Naive B cell (primary cell): ENCODE data around the gene TRIM34. TPM values are rescaled to one million over a fixed set of nuclear protein-coding genes. Genes with fewer than 3 reads are reported as not detected.
A peak's percentile ranks its signal among the peaks of the same experiment; 100 is the strongest.
"Not testable (repeated sequence)": the region's sequence is repeated elsewhere in the genome, so short reads cannot be mapped to it uniquely, and the experiment has no call there.

Experiments
- ATAC-seq, 2 donors: fragments of 150-1000 bp; cut with Tn5 transposase; 2 replicates each; pipeline ENCODE4 v1.10.0; 2021; ENCODE audit warnings: low read depth in 2 of 2, mild to moderate bottlenecking in 2 of 2, moderate library complexity in 2 of 2
- DNase-seq: peaks from one replicate; pipeline ENCODE4 v3.0.0; 2022
- H3K27ac Mint-ChIP-seq, 6 donors: one replicate each; pipeline ENCODE4 v1.8.0; 2020 to 2022; ENCODE audit warnings: mild to moderate bottlenecking in 6 of 6, mixed read lengths in 6 of 6, moderate library complexity in 5 of 6, inconsistent platforms in 2 of 6
- H3K27me3 Mint-ChIP-seq, 3 donors: one replicate each; pipeline ENCODE4 v1.8.0; 2021 to 2022; ENCODE audit warnings: mixed read lengths in 3 of 3, mild to moderate bottlenecking in 1 of 3
- H3K36me3 Mint-ChIP-seq, 2 donors: one replicate each; pipeline ENCODE4 v1.8.0; 2020 to 2022; ENCODE audit warnings: mixed read lengths in 2 of 2, inconsistent platforms in 1 of 2, mild to moderate bottlenecking in 1 of 2
- H3K4me1 Mint-ChIP-seq, 3 donors: one replicate each; pipeline ENCODE4 v1.8.0; 2020 to 2022; ENCODE audit warnings: mixed read lengths in 3 of 3, inconsistent platforms in 1 of 3, mild to moderate bottlenecking in 1 of 3, moderate library complexity in 1 of 3
- H3K4me3 Mint-ChIP-seq, 8 donors: one replicate each; pipeline ENCODE4 v1.8.0; 2020 to 2022; ENCODE audit warnings: mild to moderate bottlenecking in 8 of 8, mixed read lengths in 8 of 8, moderate library complexity in 8 of 8, inconsistent platforms in 2 of 8
- H3K9me3 Mint-ChIP-seq, 7 donors: one replicate each; pipeline ENCODE4 v1.8.0; 2020 to 2022; ENCODE audit warnings: mixed read lengths in 7 of 7, mild to moderate bottlenecking in 5 of 7, inconsistent platforms in 2 of 7, moderate library complexity in 1 of 7
- polyA plus RNA-seq, 6 donors: library from polyadenylated mRNA; unstranded; fragments of 300-500 nt; fragmentation: Illumina TruSeq; gene quantifications; one replicate each; pipeline ENCODE4 v1.2.3, GENCODE V29; 2021; ENCODE audit warnings: low read depth in 6 of 6

Gene TRIM34
- 10 to 100 TPM; 25.3 to 58.5 (median 30.8) TPM for polyA plus RNA-seq

- Mint-ChIP-seq H3K27ac (peak within 1 kb of the TSS; percentile 3 to 97 (median 94)), H3K4me1 (peaks cover 50 to 54% (median 50%) of the 10 kb centered on the region in 3 donors), H3K4me3 (peak within 1 kb of the TSS; percentile 74 to 98 (median 92)), H3K27me3 (no peaks in the 10 kb centered on the region), H3K36me3 (no peaks in the 10 kb centered on the region), H3K9me3 (no peaks in the 10 kb centered on the region)
- ATAC-seq (peak; percentile 98), DNase-seq (peak; percentile 84)
Observed at GRCh38 chr11:5624489-5625279, at the start of gene TRIM34. Gene TRIM34, plus strand, starts transcription at chr11:5625001. Its CDS starts 7,331 bp downstream, at chr11:5632332.

- DNase-seq (no peak), ATAC-seq (no peak)
- Mint-ChIP-seq H3K27ac (no peak overlapping the region), H3K36me3 (no peaks in the 10 kb centered on the region), H3K4me1 (no peaks in the 10 kb centered on the region), H3K27me3 (peaks cover 0 to 9% (median 0%) of the 10 kb centered on the region in 3 donors), H3K4me3 (no peak overlapping the region), H3K9me3 (no peaks in the 10 kb centered on the region)
Observed at GRCh38 chr11:5575152-5575551, 49.6 kb upstream of the TRIM34 start.

GRCh38 chr11:5577101-5577500, 47.7 kb upstream of the TRIM34 start:
- DNase-seq (no peak), ATAC-seq (no peak)
- no peaks in the 10 kb centered on the region for H3K27me3 Mint-ChIP-seq
- no peak overlapping the region for H3K4me3 Mint-ChIP-seq
- H3K36me3 Mint-ChIP-seq, result no peaks in the 10 kb centered on the region
- no peak overlapping the region for H3K27ac Mint-ChIP-seq
- H3K9me3 Mint-ChIP-seq, result no peaks in the 10 kb centered on the region
- H3K4me1 Mint-ChIP-seq, result no peaks in the 10 kb centered on the region

GRCh38 chr11:5580577-5580976, 44.2 kb upstream of the TRIM34 start, which contains the start of gene OR52B6:
Gene OR52B6, plus strand, starts transcription at chr11:5580877. Its CDS starts 0 bp downstream, at chr11:5580877.
- Mint-ChIP-seq H3K27ac (no peak within 1 kb of the TSS), H3K36me3 (no peaks in the 10 kb centered on the region), H3K9me3 (peaks cover 0 to 7% (median 4%) of the 10 kb centered on the region in 7 donors), H3K27me3 (no peaks in the 10 kb centered on the region), H3K4me3 (no peak within 1 kb of the TSS), H3K4me1 (no peaks in the 10 kb centered on the region)
- ATAC-seq, result no peak
- no peak for DNase-seq

- no peak for ATAC-seq
- no peaks in the 10 kb centered on the region for H3K36me3 Mint-ChIP-seq
- no peak overlapping the region for H3K27ac Mint-ChIP-seq
Observed at GRCh38 chr11:5581014-5581413, 43.8 kb upstream of the TRIM34 start.

GRCh38 chr11:5584458-5584857, 40.3 kb upstream of the TRIM34 start:
- not testable (repeated sequence) for H3K36me3 Mint-ChIP-seq, H3K4me1 Mint-ChIP-seq, DNase-seq, ATAC-seq, H3K9me3 Mint-ChIP-seq, H3K27me3 Mint-ChIP-seq, H3K4me3 Mint-ChIP-seq, H3K27ac Mint-ChIP-seq

More at GRCh38 chr11:5581014-5581413, 43.8 kb upstream of the TRIM34 start:
- Mint-ChIP-seq H3K9me3 (peaks cover 0 to 7% (median 4%) of the 10 kb centered on the region in 7 donors), H3K4me1 (no peaks in the 10 kb centered on the region), H3K27me3 (no peaks in the 10 kb centered on the region), H3K4me3 (no peak overlapping the region)
- DNase-seq, result no peak

GRCh38 chr11:5589906-5590305, 34.9 kb upstream of the TRIM34 start:
- H3K4me1 Mint-ChIP-seq, ATAC-seq: not testable (repeated sequence)

GRCh38 chr11:5591613-5592012, 33.2 kb upstream of the TRIM34 start:
- peaks cover 8 to 14% (median 11%) of the 10 kb centered on the region in 3 donors for H3K4me1 Mint-ChIP-seq
- peak overlapping the region in 1 of 6 donors; percentile 70 for H3K27ac Mint-ChIP-seq
- ATAC-seq (no peak), DNase-seq (no peak)
- no peaks in the 10 kb centered on the region for H3K27me3 Mint-ChIP-seq
- peaks cover 0 to 8% of the 10 kb centered on the region in 2 donors for H3K36me3 Mint-ChIP-seq
- no peak overlapping the region for H3K4me3 Mint-ChIP-seq
- peaks cover 0 to 2% (median 0%) of the 10 kb centered on the region in 7 donors for H3K9me3 Mint-ChIP-seq

More at GRCh38 chr11:5589906-5590305, 34.9 kb upstream of the TRIM34 start:
- not testable (repeated sequence) for H3K27me3 Mint-ChIP-seq, H3K9me3 Mint-ChIP-seq, H3K4me3 Mint-ChIP-seq, H3K27ac Mint-ChIP-seq, DNase-seq
- peaks cover 0 to 10% of the 10 kb centered on the region in 2 donors for H3K36me3 Mint-ChIP-seq

GRCh38 chr11:5592615-5593014, 32.2 kb upstream of the TRIM34 start:
- ATAC-seq, result no peak
- Mint-ChIP-seq H3K9me3 (peaks cover 0 to 2% (median 0%) of the 10 kb centered on the region in 7 donors), H3K4me1 (peaks cover 12 to 18% (median 16%) of the 10 kb centered on the region in 3 donors), H3K27me3 (no peaks in the 10 kb centered on the region), H3K36me3 (peaks cover 0 to 6% of the 10 kb centered on the region in 2 donors), H3K4me3 (no peak overlapping the region), H3K27ac (no peak overlapping the region)
- DNase-seq, result no peak

GRCh38 chr11:5593146-5593545, 31.7 kb upstream of the TRIM34 start:
- ATAC-seq (no peak), DNase-seq (no peak)
- Mint-ChIP-seq H3K4me1 (peaks cover 12 to 18% (median 16%) of the 10 kb centered on the region in 3 donors), H3K36me3 (peaks cover 0 to 6% of the 10 kb centered on the region in 2 donors), H3K4me3 (no peak overlapping the region), H3K9me3 (peaks cover 0 to 2% (median 0%) of the 10 kb centered on the region in 7 donors), H3K27me3 (no peaks in the 10 kb centered on the region), H3K27ac (peak overlapping the region in 1 of 6 donors; percentile 25)

GRCh38 chr11:5596607-5597201, 28.1 kb upstream of the TRIM34 start, which contains the start of gene TRIM6:
Gene TRIM6, plus strand, starts transcription at chr11:5596637. Its CDS starts 261 bp downstream, at chr11:5596898.
- Mint-ChIP-seq H3K4me3 (peak within 1 kb of the TSS; percentile 80 to 95 (median 89)), H3K27ac (peak within 1 kb of the TSS in 4 of 6 donors; percentile 36 to 76 (median 60)), H3K27me3 (no peaks in the 10 kb centered on the region), H3K36me3 (no peaks in the 10 kb centered on the region), H3K4me1 (peaks cover 12 to 18% (median 13%) of the 10 kb centered on the region in 3 donors), H3K9me3 (no peaks in the 10 kb centered on the region)
- DNase-seq (no peak), ATAC-seq (peak in 1 of 2 donors; percentile 29)

GRCh38 chr11:5597953-5598352, 26.8 kb upstream of the TRIM34 start:
- no peak for ATAC-seq

GRCh38 chr11:5600374-5600851, 24.4 kb upstream of the TRIM34 start:
- ATAC-seq (peak; percentile 91 to 96), DNase-seq (peak; percentile 48)
- Mint-ChIP-seq H3K36me3 (no peaks in the 10 kb centered on the region), H3K27ac (peak overlapping the region in 1 of 6 donors; percentile 12), H3K27me3 (no peaks in the 10 kb centered on the region), H3K4me1 (peaks cover 12 to 13% (median 13%) of the 10 kb centered on the region in 3 donors), H3K9me3 (no peaks in the 10 kb centered on the region), H3K4me3 (no peak overlapping the region)

More at GRCh38 chr11:5597953-5598352, 26.8 kb upstream of the TRIM34 start:
- Mint-ChIP-seq H3K4me3 (peak overlapping the region in 3 of 8 donors; percentile 26 to 71 (median 57)), H3K36me3 (no peaks in the 10 kb centered on the region), H3K27ac (peak overlapping the region in 1 of 6 donors; percentile 60), H3K27me3 (no peaks in the 10 kb centered on the region), H3K4me1 (peaks cover 12 to 18% (median 13%) of the 10 kb centered on the region in 3 donors), H3K9me3 (no peaks in the 10 kb centered on the region)
- DNase-seq, result no peak
